ENCODE results near the gene MAB21L4. TPM values are rescaled to one million over a fixed set of nuclear protein-coding genes. Genes with fewer than 3 reads are reported as not detected.
A peak's percentile ranks its signal among the peaks of the same experiment; 100 is the strongest.

MAB21L4 gene
- total RNA-seq: 6.1 TPM
- polyA plus RNA-seq (ENCODE audit: insufficient read depth, low read depth, low replicate concordance): 28.5 TPM
- long read RNA-seq, donor 1: 0 reads
- long read RNA-seq, donor 2: 0 reads
- long read RNA-seq, donor 3, partial matches to known transcripts: 0 of 1 reads
- long read RNA-seq, donor 3, other reads (novel, unspliced or antisense): 0 of 1 reads
- long read RNA-seq, donor 4, partial matches to known transcripts: 0 of 1 reads
- long read RNA-seq, donor 4, other reads (novel, unspliced or antisense): 0 of 1 reads
- long read RNA-seq, donor 5: 0 reads
- long read RNA-seq, donor 6, partial matches to known transcripts: 0 of 1 reads
- long read RNA-seq, donor 6, other reads (novel, unspliced or antisense): 0 of 1 reads
- long read RNA-seq, donor 7, partial matches to known transcripts: 2 of 10 reads
- long read RNA-seq, donor 7, other reads (novel, unspliced or antisense): 7 of 10 reads
- long read RNA-seq, donor 8: 0 reads
- long read RNA-seq, donor 9: 0 reads
- long read RNA-seq, donor 10, partial matches to known transcripts: 0 of 1 reads
- long read RNA-seq, donor 10, other reads (novel, unspliced or antisense): 0 of 1 reads

- intact Hi-C loops (cut with DNase I): no loop called here
- no peaks in the 10 kb centered on the region for H3K36me3 ChIP-seq (ENCODE audit: control insufficient read depth in 2 of 3, insufficient read depth in 3 of 3, low read length in 3 of 3)
- no peak for DNase-seq
- H3K9ac ChIP-seq (ENCODE audit: low read length in 3 of 3): no peak within 1 kb of the TSS
- no peak for FAIRE-seq
- no peak within 1 kb of the TSS for H3K27ac ChIP-seq (ENCODE audit: low read depth in 2 of 2, low read length in 2 of 2)
- TF ChIP-seq CTCF (IDR thresholded peaks at IDR 0.05; ENCODE audit: borderline replicate concordance, extremely low read depth, insufficient read depth): no peak
- H3K9me3 ChIP-seq (ENCODE audit: control insufficient read depth in 2 of 3, insufficient read depth in 1 of 3, low read length in 3 of 3): no peaks in the 10 kb centered on the region
- H3K4me3 ChIP-seq (ENCODE audit: low read length in 3 of 3): peak within 1 kb of the TSS in 2 of 3 donors; percentile 62 to 64
- peaks cover 0 to 28% (median 0%) of the 10 kb centered on the region in 3 donors for H3K4me1 ChIP-seq (ENCODE audit: control insufficient read depth in 2 of 3, insufficient read depth in 2 of 3, low read depth in 1 of 3, low read length in 3 of 3)
- no peaks in the 10 kb centered on the region for H3K27me3 ChIP-seq (ENCODE audit: control insufficient read depth, insufficient read depth, low read length)
These were observed at the start of gene MAB21L4 for GRCh38 chr2:240895656-240896388. Gene MAB21L4 (minus strand): TSS chr2:240896156. CDS start chr2:240895997, 159 bp downstream.

- TF ChIP-seq CTCF (IDR thresholded peaks at IDR 0.05; ENCODE audit: borderline replicate concordance, extremely low read depth, insufficient read depth): no peak
- Histone ChIP-seq H3K9ac (ENCODE audit: low read length in 3 of 3) (no peak overlapping the region), H3K36me3 (ENCODE audit: control insufficient read depth in 2 of 3, insufficient read depth in 3 of 3, low read length in 3 of 3) (no peaks in the 10 kb centered on the region), H3K27me3 (ENCODE audit: control insufficient read depth, insufficient read depth, low read length) (no peaks in the 10 kb centered on the region), H3K27ac (ENCODE audit: low read depth in 2 of 2, low read length in 2 of 2) (no peak overlapping the region), H3K9me3 (ENCODE audit: control insufficient read depth in 2 of 3, insufficient read depth in 1 of 3, low read length in 3 of 3) (peaks cover 0 to 10% (median 2%) of the 10 kb centered on the region in 3 donors), H3K4me1 (ENCODE audit: control insufficient read depth in 2 of 3, insufficient read depth in 2 of 3, low read depth in 1 of 3, low read length in 3 of 3) (no peaks in the 10 kb centered on the region), H3K4me3 (ENCODE audit: low read length in 3 of 3) (no peak overlapping the region)
- FAIRE-seq (no peak), DNase-seq (peak in 2 of 5 donors; percentile 6 to 11)
- intact Hi-C loops (cut with DNase I): no loop called here
These were observed 40.1 kb upstream of the MAB21L4 start for GRCh38 chr2:240936106-240936505.

GRCh38 chr2:240935103-240935876, 39.3 kb upstream of the MAB21L4 start:
- intact Hi-C loops (cut with DNase I): no loop called here
- Histone ChIP-seq H3K27me3 (ENCODE audit: control insufficient read depth, insufficient read depth, low read length) (no peaks in the 10 kb centered on the region), H3K9ac (ENCODE audit: low read length in 3 of 3) (no peak overlapping the region), H3K4me3 (ENCODE audit: low read length in 3 of 3) (no peak overlapping the region), H3K27ac (ENCODE audit: low read depth in 2 of 2, low read length in 2 of 2) (no peak overlapping the region), H3K4me1 (ENCODE audit: control insufficient read depth in 2 of 3, insufficient read depth in 2 of 3, low read depth in 1 of 3, low read length in 3 of 3) (no peaks in the 10 kb centered on the region), H3K36me3 (ENCODE audit: control insufficient read depth in 2 of 3, insufficient read depth in 3 of 3, low read length in 3 of 3) (no peaks in the 10 kb centered on the region), H3K9me3 (ENCODE audit: control insufficient read depth in 2 of 3, insufficient read depth in 1 of 3, low read length in 3 of 3) (peaks cover 0 to 10% (median 2%) of the 10 kb centered on the region in 3 donors)
- no peak for TF ChIP-seq CTCF (IDR thresholded peaks at IDR 0.05; ENCODE audit: borderline replicate concordance, extremely low read depth, insufficient read depth)
- DNase-seq: peak in 3 of 5 donors; percentile 6 to 66 (median 25)
- FAIRE-seq: no peak

All from kidney (tissue), 22 donors.